ENCODE results near the gene ORC5. TPM values are rescaled to one million over a fixed set of nuclear protein-coding genes. Genes with fewer than 3 reads are reported as not detected.

ORC5 gene
- polyA plus RNA-seq, 2 of the 4 experiments (the other 2 are of a cell fraction) = 17.8 to 28.4 TPM

- 88% methylated on average over 2 of the region's 2 CpGs for WGBS (ENCODE audit: missing lambda C conversion rate)
- Histone ChIP-seq H3K4me1 (no peaks in the 10 kb centered on the region), H3K9me3 (no peaks in the 10 kb centered on the region), H3K4me3 (no peak overlapping the region), H3K4me2 (no peak overlapping the region), H3K27ac (no peak overlapping the region)
- FAIRE-seq (no peak), ATAC-seq (no peak), DNase-seq (ENCODE audit: low read depth in 1 of 2, low spot score in 1 of 2) (no peak)
- ChIA-PET CTCF (no interaction called here), POLR2A (no interaction called here)
- TF ChIP-seq RCOR1 (IDR thresholded peaks at IDR 0.05; ENCODE audit: low read depth, low read length) (no peak), NPAS2 (CRISPR knock-in tag; IDR thresholded peaks at IDR 0.05; ENCODE audit: borderline replicate concordance) (no peak), ZFP36 (IDR thresholded peaks at IDR 0.05; ENCODE audit: borderline replicate concordance, partially characterized antibody) (no peak), CBX8 (IDR thresholded peaks at IDR 0.05) (no peak), RARB (CRISPR knock-in tag; IDR thresholded peaks at IDR 0.05) (no peak), PHF8 (IDR thresholded peaks at IDR 0.05; ENCODE audit: borderline replicate concordance, low read depth) (no peak), NR3C1 (IDR thresholded peaks at IDR 0.05) (no peak), ESRRA (IDR thresholded peaks at IDR 0.05; ENCODE audit: borderline replicate concordance, low read length) (no peak), USF2 (IDR thresholded peaks at IDR 0.05) (no peak), CTCF (IDR thresholded peaks at IDR 0.05) (no peak), EHMT2 (IDR thresholded peaks at IDR 0.05; ENCODE audit: low read depth) (no peak), NFE2L2 (conservative IDR thresholded peaks at IDR 0.05; ENCODE audit: low read length) (no peak), JUN (IDR thresholded peaks at IDR 0.05) (no peak), GATA3 (IDR thresholded peaks at IDR 0.05; ENCODE audit: borderline replicate concordance) (no peak), HEYL (CRISPR knock-in tag; IDR thresholded peaks at IDR 0.05) (no peak), BCL3 (IDR thresholded peaks at IDR 0.05) (no peak), PBX3 (IDR thresholded peaks at IDR 0.05) (no peak), TP53 (CRISPR knock-in tag; IDR thresholded peaks at IDR 0.05) (no peak), MAZ (IDR thresholded peaks at IDR 0.05; ENCODE audit: borderline replicate concordance, low read depth, low read length) (no peak)
These were observed 71.3 kb downstream of the ORC5 start for GRCh38 chr7:104136561-104136960.

- DNase-seq (ENCODE audit: low read depth in 1 of 2, low spot score in 1 of 2) (no peak), FAIRE-seq (no peak), ATAC-seq (no peak)
- Histone ChIP-seq H3K4me2 (no peak overlapping the region), H3K4me3 (no peak overlapping the region), H3K4me1 (no peaks in the 10 kb centered on the region), H3K9me3 (no peaks in the 10 kb centered on the region), H3K27ac (no peak overlapping the region)
- POLR2A ChIA-PET = no interaction called here
- no peak for TF ChIP-seq RAD21 (conservative IDR thresholded peaks at IDR 0.05 in 1 of 2, IDR thresholded peaks at IDR 0.05 in 1 of 2)
- WGBS (ENCODE audit: missing lambda C conversion rate) = 73% methylated on average over 4 of the region's 4 CpGs
- CTCF ChIA-PET = no interaction called here
These were observed 71.9 kb downstream of the ORC5 start for GRCh38 chr7:104135760-104136558.
